NCI-H2196 (cell line): ENCODE data around the gene STK39.
"Not testable (repeated sequence)": the region's sequence is repeated elsewhere in the genome, so short reads cannot be mapped to it uniquely, and the experiment has no call there.

Source experiments
- DNase-seq: peaks from one replicate; lab custom pipeline; 2025; ENCODE audit not compliant: unreplicated experiment; lab: John Stamatoyannopoulos, UW

The STK39 gene

DNA sequence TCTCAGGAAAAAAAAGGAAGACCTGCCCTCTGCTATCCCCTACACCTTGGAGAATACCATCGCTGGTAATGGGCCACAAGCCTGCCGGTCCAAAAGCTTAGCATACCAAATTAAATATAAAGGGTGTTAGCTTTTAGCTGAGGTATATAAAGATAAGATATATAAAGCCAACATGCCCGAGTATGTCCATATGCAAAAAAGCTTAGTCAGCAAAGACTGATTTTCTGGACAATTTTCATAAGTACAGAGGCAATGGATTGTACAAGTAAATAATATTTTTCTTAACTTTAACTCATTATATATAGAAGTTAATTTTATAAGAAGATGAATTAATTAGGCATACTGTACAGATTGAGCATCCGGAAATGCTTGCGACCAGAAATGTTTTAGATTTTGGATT is 106.5 kb downstream of the STK39 start:
- no peak for DNase-seq

DNA sequence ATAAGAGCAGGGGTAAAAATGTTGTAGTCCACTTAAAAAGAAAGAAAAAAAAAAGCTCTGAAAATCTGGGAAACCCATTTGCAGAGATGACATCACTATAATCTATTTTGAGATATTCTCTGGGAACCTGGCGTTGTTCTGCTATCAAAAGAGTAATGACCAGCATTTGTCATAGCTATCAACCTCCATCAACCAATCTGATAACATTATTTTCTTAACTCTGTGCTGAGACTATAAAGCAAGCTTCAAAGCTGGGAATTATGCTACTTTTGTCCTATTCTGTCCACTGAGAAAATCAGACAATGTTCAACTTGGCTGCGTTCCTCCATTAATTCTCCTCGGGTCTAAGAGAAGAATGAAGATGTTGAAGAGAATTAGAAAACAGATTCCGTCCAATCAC is 107.5 kb downstream of the STK39 start:
- DNase-seq = no peak

GRCh38 chr2:168138901-168139300 is 108.5 kb downstream of the STK39 start:
- DNase-seq = no peak

GRCh38 chr2:168138374-168138773 is 109.0 kb downstream of the STK39 start:
- no peak for DNase-seq

DNA sequence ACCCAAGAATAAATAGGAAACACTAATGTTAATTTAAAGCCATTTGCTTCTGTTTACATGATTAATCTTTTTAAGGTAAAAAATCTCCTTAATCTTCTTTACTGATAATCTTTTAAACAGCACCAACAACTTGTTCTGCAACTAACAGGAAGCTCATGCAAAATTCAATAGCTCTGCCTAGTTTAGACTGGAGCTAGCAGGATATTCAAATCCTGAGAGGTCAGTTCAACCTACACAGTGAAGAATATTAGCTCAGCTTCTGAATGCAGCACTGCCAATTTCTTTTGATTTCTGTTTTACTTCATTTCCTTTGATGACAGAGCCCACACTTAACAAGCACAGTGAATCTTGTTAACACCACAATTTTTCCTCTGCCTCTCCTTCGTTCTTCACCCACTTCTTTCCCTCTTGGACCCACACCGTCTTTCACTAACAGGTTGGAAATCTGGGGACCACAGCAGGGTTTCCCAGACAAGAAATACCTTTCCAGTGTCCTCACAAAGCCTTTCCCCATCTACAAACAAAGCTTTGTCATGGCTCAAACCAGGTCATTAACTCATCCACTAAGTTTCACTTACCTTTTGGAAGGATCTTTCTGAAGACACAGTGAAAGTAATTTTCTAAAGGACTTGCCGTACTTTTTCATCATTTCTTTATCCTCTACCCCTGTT is 109.8 kb downstream of the STK39 start:
- peak; percentile 21 for DNase-seq

DNA sequence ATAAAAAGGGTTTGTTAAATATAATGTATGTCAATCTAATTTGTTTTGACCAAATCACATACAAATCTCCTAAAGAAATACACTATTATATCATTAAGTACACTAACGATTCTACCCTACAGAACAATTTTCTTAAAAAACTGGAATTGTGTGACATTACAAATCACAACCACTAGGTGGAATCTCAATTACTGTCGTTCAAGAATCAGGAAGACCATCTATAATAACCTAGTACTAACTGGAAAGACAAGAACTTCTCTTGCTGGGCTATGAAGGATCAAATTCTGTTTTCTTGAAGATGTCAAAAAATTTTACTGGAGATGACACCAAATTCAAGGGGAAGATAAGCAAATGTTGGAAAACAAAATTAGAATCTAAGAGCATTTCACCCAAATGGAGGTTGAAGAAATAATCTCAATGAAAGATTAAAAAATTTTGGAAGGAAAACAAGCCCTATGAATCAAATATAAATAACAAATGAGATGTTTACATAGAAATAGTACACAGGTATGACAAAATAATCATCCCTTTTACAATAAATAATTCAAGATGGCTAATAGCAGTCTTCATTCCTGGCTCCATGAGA is 110.9 kb downstream of the STK39 start:
- DNase-seq = peak; percentile 18

DNA sequence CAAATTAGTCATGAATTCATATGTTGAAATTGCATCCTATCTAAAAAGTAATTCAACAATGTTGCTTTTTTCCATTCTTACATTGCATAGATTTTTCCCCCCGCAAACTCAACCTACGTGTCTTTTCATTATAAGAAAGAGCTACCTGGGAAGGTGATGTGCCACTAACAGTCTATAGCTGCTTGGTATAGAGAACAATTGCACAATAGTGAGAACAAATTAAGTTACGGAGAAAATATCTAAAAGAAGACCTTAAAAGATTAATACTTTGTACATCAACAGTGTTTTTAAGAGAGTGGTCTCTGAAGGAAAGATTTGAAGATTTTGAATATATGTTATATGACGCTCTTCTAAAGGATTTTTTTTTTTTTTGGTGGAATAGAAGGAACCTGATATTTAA is 111.8 kb downstream of the STK39 start:
- no peak for DNase-seq

DNA sequence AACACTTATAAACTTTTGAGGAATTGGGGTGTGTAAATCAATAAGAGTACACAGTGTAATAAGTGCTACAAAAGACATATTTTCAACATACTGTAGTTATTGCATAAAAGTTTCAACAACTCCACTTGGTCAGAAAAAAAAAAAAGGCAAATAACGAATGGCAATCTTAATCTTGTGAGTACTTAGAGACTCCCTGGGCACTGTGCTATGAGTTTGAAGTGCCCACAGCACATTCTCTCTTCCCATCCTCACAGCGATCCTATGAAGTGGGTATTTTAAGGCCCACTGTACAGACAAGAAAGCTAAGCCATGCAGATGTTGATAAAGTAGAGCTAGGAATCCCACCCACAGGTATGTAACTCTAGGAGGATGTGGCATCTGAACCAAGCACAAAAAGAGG is 112.3 kb downstream of the STK39 start:
- DNase-seq = no peak

DNA sequence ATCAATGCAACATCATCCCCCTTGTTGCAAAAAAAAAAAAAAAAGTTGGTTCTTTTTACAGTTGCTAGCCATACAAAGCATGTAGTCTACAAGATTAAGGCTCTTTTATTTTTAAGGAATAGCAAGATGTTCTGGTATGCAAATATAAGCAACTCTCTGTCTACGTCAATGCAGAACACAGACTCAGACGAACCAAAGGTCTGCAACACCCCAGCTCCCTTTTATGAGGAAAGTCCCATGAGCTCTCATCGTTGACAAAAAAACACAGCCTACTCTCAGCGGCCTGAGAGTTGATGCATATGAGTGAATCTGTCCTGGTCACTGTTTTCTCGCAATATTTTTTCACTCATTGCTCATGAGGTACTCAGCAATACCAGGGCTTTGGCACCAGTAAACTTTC is 112.9 kb downstream of the STK39 start:
- DNase-seq = no peak

DNA sequence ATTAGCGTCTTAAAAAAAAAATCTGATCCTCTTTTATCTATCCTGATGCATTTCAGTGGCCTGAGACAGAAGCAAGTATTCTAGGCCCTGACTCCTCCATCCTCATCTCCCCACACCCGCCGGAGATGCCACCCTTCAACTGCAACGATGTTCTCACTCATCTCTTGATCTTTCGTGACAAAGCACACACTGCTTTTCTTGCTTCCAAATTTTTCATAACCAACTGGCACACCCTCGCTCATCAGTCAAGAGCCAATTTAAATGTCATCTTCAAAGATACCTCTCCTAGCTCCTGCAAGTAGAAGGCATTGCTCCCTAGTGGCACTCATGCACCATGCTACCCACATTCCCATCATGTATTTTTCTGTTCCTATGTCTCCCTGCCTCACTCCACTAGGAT is 115.0 kb downstream of the STK39 start:
- no peak for DNase-seq

DNA sequence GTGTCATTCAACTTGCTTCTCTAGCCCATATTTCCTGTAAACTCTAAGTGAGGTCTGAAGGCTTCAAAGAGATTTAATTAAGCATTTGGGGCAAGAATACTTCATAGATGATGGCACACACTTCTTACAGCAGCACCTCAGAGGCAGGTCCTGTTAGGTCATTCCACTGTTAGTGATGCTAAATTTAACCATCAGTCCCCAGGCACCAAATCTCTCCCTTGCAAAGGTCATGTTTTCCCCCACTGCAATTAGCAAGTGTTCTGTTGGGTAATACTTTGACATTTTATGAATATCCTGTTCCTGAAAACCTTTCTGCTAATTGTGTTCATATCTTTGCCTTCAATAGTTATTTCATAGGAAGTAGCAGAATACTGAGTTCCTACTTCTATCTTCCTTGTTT is 117.0 kb downstream of the STK39 start:
- DNase-seq = no peak

DNA sequence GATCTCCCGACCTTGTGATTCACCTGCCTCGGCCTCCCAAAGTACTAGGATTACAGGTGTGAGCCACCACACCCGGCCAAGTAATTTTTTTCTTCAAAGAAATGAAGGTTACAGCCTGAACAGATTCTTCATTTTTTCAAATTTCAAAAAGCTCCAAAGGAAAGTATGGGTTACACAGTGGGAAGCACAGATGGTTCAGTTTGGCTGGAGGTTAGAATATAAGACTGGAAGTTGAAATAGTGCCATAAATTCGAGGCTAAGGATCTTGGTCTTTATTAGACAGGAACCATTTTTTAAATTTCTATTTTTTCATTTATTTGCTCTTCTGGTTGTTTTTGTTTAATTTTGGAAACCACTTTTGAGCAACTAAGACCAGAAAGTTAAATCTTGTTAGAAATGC is 120.0 kb downstream of the STK39 start:
- DNase-seq = no peak

DNA sequence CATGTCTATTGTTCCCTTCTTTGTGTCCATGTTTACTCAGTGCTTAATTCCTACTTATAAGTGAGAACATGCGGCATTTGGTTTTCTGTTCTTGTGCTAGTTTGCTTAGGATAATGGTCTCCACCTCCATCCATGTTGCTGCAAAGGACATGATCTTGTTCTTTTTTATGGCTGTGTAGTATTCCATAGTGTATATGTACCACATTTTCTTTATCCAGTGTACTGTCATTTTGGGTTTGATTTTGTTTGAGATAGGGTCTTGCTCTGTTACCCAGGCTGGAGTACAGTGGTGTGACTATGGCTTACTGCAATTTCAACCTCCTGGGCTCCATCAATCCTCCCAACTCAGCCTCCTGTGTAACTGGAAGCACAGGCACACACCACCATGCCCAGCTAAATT is 125.2 kb downstream of the STK39 start:
- DNase-seq = not testable (repeated sequence)

DNA sequence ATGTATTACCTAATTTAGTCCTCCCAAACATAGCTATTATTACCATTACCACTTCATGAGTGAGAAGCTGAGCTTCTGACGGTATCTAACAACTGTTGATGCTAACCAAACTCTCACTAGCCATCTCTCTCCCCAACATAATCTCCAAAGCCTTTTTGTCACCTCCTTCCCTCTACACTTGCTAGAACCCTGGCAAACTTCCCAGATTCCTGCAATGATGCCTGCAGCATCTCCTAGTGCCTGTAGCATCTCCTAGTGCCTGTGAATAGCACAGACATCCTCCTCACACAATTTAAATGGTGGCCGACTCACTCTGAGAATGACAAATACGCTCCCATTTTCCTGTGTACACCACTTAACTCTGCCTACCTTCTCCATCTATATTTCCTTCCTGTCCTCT is 126.7 kb downstream of the STK39 start:
- peak; percentile 9 for DNase-seq

- DNase-seq = no peak
These were observed 127.1 kb downstream of the STK39 start for GRCh38 chr2:168120310-168120709.

- DNase-seq = peak; percentile 68
These were observed 127.8 kb downstream of the STK39 start for GRCh38 chr2:168119515-168120141.

DNA sequence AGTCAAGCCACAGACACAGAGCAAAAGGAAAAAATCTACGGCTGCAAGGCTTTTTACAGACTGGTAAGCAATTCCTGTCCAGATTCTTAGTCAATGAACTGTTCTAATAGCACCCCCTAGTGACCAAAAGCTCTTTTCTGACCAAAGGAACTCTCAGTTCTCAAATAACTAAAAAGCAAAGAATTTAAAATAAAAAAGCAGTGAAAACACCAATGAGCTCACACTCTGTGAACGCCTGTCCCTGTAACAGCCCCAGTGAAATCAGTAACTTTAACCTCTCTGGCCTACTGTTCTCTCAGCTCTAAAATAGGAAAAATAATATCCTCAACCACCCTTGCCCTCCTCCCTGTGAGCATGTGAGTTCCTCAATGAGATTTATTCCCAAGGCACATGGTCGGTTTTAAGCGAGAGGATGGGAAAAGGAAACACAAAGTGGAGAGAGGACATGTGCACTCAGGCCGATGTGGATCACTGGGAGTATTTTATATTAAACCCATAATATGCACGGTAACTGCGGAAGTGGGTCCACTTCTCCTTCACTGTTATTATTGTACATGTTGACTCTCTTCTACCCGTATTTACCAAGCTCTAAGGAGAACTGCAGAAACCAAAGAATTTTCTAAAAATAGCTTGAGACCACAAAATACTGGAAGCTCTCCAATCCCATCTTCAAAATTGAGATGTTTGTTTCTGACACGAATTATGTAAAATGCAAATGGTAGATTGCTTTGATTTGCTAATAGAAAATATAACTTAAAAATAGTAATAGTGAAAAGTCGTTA is 128.5 kb downstream of the STK39 start:
- DNase-seq = peak; percentile 73

DNA sequence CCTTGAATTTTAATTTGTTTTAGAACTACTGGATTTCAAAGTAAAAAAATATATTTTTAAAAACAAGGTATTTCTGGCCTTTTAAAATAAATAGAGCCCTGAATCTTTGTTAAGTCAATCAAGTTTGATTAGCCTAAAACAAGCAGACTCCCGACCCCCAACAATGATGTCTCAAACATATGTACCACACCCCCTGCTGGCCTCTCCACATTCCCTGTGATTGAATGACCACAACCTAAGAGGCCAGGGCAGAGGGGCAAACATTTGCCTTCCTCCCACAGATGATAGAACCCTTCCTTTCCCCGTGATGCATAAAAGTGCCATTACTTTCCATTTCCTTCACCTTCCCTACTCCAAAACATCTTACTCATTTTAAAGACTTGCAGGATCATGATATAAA is 130.9 kb downstream of the STK39 start:
- DNase-seq = no peak

GRCh38 chr2:168114619-168115018 is 132.8 kb downstream of the STK39 start:
- DNase-seq = no peak

- no peak for DNase-seq
These were observed 133.4 kb downstream of the STK39 start for GRCh38 chr2:168114040-168114439.

DNA sequence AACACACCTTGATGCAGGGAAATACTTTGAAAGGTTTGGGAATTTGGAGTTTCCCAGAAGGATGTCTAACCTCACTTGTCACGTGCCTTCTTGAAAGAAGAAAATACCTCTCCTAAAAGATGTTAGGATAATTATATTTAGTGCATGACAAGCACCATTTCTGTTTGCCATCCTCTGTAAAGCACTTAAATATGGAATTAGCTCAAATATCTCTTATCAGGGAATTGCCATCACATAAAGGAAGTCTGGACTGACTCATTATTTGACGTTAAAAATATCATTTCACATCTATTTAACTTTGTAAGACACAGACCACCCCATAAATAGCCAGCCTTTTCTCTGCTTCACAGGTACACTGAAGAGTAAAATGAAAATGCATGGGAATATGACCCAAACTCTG is 140.1 kb downstream of the STK39 start:
- no peak for DNase-seq

GRCh38 chr2:168105127-168105683 is 142.2 kb downstream of the STK39 start:
- no peak for DNase-seq
